ENCODE data around the gene CDK1. TPM values are rescaled to one million over a fixed set of nuclear protein-coding genes. Genes with fewer than 3 reads are reported as not detected.

CDK1 gene
- total RNA-seq, 1 experiment from 2014 or later: 199 TPM

DNA sequence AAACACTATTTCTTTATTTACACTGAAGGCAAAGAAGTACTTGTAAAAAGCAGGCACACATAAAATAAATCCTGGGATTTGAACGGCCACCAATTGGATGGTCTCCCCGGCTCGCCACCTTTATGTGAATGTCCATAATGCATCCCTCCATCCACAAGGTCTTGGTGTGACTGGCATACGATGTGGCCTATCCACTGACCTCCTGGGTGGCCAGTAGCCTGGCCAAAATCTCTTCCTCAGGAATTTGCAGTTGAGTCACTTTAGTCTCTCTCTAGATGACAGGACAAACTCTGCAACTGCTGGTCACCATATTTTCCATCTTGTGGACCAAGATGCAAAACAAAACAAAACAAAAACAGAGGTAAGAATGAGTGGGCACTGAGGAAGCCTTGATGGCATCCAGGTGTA lies 39.1 kb downstream of the CDK1 start:
- TF ChIP-seq, protein P1, sequence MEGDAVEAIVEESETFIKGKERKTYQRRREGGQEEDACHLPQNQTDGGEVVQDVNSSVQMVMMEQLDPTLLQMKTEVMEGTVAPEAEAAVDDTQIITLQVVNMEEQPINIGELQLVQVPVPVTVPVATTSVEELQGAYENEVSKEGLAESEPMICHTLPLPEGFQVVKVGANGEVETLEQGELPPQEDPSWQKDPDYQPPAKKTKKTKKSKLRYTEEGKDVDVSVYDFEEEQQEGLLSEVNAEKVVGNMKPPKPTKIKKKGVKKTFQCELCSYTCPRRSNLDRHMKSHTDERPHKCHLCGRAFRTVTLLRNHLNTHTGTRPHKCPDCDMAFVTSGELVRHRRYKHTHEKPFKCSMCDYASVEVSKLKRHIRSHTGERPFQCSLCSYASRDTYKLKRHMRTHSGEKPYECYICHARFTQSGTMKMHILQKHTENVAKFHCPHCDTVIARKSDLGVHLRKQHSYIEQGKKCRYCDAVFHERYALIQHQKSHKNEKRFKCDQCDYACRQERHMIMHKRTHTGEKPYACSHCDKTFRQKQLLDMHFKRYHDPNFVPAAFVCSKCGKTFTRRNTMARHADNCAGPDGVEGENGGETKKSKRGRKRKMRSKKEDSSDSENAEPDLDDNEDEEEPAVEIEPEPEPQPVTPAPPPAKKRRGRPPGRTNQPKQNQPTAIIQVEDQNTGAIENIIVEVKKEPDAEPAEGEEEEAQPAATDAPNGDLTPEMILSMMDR (IDR thresholded peaks at IDR 0.05; ENCODE audit: insufficient read depth in 1 of 2, low read depth in 1 of 2, low read length in 1 of 2, severe bottlenecking in 1 of 2, unreplicated experiment in 1 of 2): no peak
- Histone ChIP-seq H3K4me3 (ENCODE audit: low read depth, low read length) (no peak overlapping the region), H3K4me1 (no peaks in the 10 kb centered on the region), H3K9me3 (no peaks in the 10 kb centered on the region), H3K36me3 (ENCODE audit: control insufficient read depth, insufficient read depth, low read length) (no peaks in the 10 kb centered on the region), H3K27me3 (replicated peaks; ENCODE audit: control insufficient read depth, insufficient read depth, low read length) (no peaks in the 10 kb centered on the region)
- ChIA-PET POLR2A (no interaction called here), CTCF (interaction anchor here (0.6 to 1.1 kb wide), 4 partner anchors 12 to 147 kb away, joined by 3 to 4 read pairs (median 4); no protein-coding TSS in a partner anchor)
- Mint-ChIP-seq H3K4me1 (ENCODE audit: low read depth, unreplicated experiment) (no peaks in the 10 kb centered on the region), H3K9me3 (ENCODE audit: unreplicated experiment) (no peaks in the 10 kb centered on the region), H3K36me3 (ENCODE audit: insufficient read depth, unreplicated experiment) (no peaks in the 10 kb centered on the region), H3K4me3 (ENCODE audit: unreplicated experiment) (no peak overlapping the region), H3K27me3 (ENCODE audit: insufficient read depth, unreplicated experiment) (peaks cover 13% of the 10 kb centered on the region), H3K27ac (ENCODE audit: unreplicated experiment) (no peak overlapping the region)
- BruUV-seq (replicated peaks): no TSS peak
- DNase-seq: no peak
- intact Hi-C loops (cut with micrococcal nuclease; ENCODE audit: unreplicated experiment): loop anchor here (2.0 to 5.0 kb wide), 2 partner anchors 325 to 915 kb away; no protein-coding TSS in a partner anchor

DNA sequence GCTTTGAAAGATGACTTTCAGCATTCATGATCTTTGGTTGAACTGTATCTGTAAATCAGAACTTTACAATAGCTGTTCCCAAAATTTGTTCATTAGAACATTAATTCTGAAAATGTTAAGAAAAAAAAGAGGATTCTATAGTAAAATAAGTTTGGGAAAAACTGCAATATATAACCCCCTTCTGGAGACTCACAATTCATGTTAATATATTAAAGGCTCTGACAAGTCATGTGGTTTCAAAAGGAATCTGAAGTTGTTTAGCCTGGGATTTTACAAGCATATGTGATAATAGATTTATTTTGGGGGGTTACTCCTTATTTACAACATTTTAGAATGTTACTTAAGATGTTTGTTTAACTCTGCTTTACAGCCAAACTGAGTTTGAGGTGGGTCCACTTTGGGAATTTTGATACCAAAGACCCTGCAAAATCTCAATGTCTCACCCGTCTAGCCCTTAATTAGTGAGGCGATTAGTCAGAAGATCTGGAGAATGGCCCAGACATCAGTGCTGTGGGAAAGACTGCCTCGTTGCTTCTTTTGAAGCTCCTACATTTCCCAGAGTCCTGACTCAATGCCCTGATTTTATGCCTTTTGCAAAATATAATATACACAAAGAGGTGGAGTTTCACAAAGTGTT lies 40.0 kb downstream of the CDK1 start:
- H3K4me3 ChIP-seq (ENCODE audit: low read depth, low read length): no peak overlapping the region
- H3K27me3 Mint-ChIP-seq (ENCODE audit: insufficient read depth, unreplicated experiment): peaks cover 13% of the 10 kb centered on the region
- intact Hi-C loops (cut with micrococcal nuclease; ENCODE audit: unreplicated experiment): loop anchor here (5.0 kb wide), 1 partner anchor 324 kb away; no protein-coding TSS in a partner anchor

DNA sequence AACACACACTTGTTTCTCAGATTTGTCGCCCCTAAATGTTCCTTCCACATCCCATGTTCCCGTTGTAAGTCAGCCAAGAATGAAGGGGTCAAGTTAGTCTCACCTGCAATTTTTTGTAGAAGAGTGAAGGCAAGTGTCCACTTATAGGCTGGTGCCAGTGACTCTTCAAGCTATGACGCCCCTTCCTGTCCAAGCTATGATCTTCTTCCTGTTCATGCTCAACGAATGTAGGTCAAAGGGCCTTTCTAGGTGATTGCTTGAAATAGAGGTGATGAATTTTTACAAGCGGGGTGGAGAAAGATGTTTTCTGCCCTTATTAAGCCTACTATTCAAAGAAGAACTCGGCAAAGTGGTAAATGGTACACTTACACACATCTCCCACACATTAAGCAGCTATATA lies 41.0 kb downstream of the CDK1 start:
- Histone ChIP-seq H3K36me3 (ENCODE audit: control insufficient read depth, insufficient read depth, low read length) (no peaks in the 10 kb centered on the region), H3K9me3 (no peaks in the 10 kb centered on the region), H3K4me3 (ENCODE audit: low read depth, low read length) (no peak overlapping the region), H3K27me3 (replicated peaks; ENCODE audit: control insufficient read depth, insufficient read depth, low read length) (no peaks in the 10 kb centered on the region), H3K4me1 (no peaks in the 10 kb centered on the region)
- H3K27ac Mint-ChIP-seq (ENCODE audit: unreplicated experiment): no peak overlapping the region
- H3K4me3 Mint-ChIP-seq (ENCODE audit: unreplicated experiment): no peak overlapping the region
- DNase-seq: no peak
- ChIA-PET CTCF (interaction anchor here (0.8 kb wide), 1 partner anchor 85 kb away, joined by 3 read pairs; no protein-coding TSS in a partner anchor), POLR2A (no interaction called here)
- H3K27me3 Mint-ChIP-seq (ENCODE audit: insufficient read depth, unreplicated experiment): peaks cover 13% of the 10 kb centered on the region
- H3K4me1 Mint-ChIP-seq (ENCODE audit: low read depth, unreplicated experiment): no peaks in the 10 kb centered on the region
- H3K36me3 Mint-ChIP-seq (ENCODE audit: insufficient read depth, unreplicated experiment): no peaks in the 10 kb centered on the region
- TF ChIP-seq, protein P1 (IDR thresholded peaks at IDR 0.05; ENCODE audit: insufficient read depth in 1 of 2, low read depth in 1 of 2, low read length in 1 of 2, severe bottlenecking in 1 of 2, unreplicated experiment in 1 of 2): no peak
- H3K9me3 Mint-ChIP-seq (ENCODE audit: unreplicated experiment): no peaks in the 10 kb centered on the region
- intact Hi-C loops (cut with micrococcal nuclease; ENCODE audit: unreplicated experiment): loop anchor here (5.0 kb wide), 1 partner anchor 323 kb away; no protein-coding TSS in a partner anchor
- no TSS peak for BruUV-seq (replicated peaks)

More for the DNA sequence above, 40.0 kb downstream of the CDK1 start:
- H3K36me3 Mint-ChIP-seq (ENCODE audit: insufficient read depth, unreplicated experiment): no peaks in the 10 kb centered on the region
- Histone ChIP-seq H3K4me1 (no peaks in the 10 kb centered on the region), H3K9me3 (no peaks in the 10 kb centered on the region), H3K36me3 (ENCODE audit: control insufficient read depth, insufficient read depth, low read length) (no peaks in the 10 kb centered on the region), H3K27me3 (replicated peaks; ENCODE audit: control insufficient read depth, insufficient read depth, low read length) (no peaks in the 10 kb centered on the region)
- no peaks in the 10 kb centered on the region for H3K4me1 Mint-ChIP-seq (ENCODE audit: low read depth, unreplicated experiment)
- DNase-seq: no peak
- H3K4me3 Mint-ChIP-seq (ENCODE audit: unreplicated experiment): no peak overlapping the region
- ChIA-PET CTCF (no interaction called here), POLR2A (no interaction called here)
- no peaks in the 10 kb centered on the region for H3K9me3 Mint-ChIP-seq (ENCODE audit: unreplicated experiment)
- H3K27ac Mint-ChIP-seq (ENCODE audit: unreplicated experiment): no peak overlapping the region
- no TSS peak for BruUV-seq (replicated peaks)
- TF ChIP-seq, protein P1 (IDR thresholded peaks at IDR 0.05; ENCODE audit: insufficient read depth in 1 of 2, low read depth in 1 of 2, low read length in 1 of 2, severe bottlenecking in 1 of 2, unreplicated experiment in 1 of 2): no peak
